ENCODE data around the gene CD69.
A peak's percentile ranks its signal among the peaks of the same experiment; 100 is the strongest.
"Not testable (repeated sequence)": the region's sequence is repeated elsewhere in the genome, so short reads cannot be mapped to it uniquely, and the experiment has no call there.

The CD69 gene

DNA sequence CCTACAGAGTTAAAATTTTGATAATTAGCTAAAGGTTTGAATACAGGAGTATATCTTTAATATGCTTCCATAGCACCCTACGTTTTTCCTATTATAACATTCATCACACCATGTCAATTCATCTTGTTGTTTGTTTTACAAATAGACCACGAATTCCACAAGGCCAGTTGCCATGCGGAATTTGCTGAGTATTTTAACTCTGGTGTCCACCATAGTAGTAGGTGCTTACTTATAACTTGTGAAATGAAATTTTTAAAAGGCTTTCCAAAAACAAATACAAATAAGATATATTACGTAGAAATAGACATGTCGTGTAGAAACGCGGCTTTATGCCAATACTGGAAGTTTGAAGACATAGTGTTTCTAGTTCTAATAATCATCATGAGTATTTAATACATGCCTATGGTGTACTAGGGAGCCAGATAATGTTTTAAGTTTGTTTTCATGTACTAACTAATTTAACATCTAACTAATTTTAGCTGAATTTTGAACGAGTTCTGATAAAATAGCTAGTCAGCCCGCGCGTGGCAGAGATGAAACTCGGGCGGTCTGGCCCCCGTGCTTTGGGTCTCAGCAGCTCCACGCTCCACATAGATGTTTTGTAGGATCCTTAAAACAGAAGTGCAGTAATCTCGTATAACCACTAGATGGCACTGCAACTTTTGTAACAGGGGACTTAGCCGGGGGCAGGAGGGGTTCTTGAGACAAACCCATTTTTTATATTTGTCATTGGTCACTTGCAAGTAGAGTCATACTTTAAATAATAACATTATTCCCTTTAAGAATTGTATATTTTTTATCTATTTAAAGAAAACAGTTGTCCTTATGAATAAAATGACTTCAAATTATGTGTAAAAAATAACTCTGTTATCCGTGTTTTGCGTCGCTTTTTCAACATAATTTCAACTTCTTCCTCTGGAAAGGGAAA, 10.2 kb downstream of the CD69 start:
- DNase-seq (ENCODE audit: low read depth in 2 of 2), result no peak

GRCh38 chr12:9749640-9750039, 11.1 kb downstream of the CD69 start:
- no peak for DNase-seq (ENCODE audit: low read depth in 2 of 2)

GRCh38 chr12:9745199-9745598, 15.5 kb downstream of the CD69 start:
- no peak for DNase-seq (ENCODE audit: low read depth in 2 of 2)

DNA sequence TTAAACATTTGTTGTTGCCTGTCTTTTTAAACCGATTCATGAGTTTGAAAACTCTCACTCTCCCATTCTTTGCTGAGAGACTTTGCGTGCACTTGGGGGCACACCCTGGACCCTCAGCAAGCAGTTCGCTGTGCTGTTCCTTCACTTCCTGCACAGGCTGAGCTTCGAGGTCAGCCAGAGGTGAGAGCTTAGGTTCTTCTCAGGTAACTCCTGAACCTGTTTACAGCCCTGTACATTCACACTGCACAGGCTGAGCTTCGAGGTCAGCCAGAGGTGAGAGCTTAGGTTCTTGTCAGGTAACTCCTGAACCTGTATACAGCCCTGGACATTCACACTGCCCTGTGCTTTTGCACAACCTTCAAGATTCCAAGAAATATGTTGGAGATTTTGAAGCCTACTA, 18.0 kb downstream of the CD69 start:
- no peak for DNase-seq (ENCODE audit: low read depth in 2 of 2)

GRCh38 chr12:9741726-9742125, 19.0 kb downstream of the CD69 start:
- DNase-seq (ENCODE audit: low read depth in 2 of 2), result peak in 1 of 2 experiments; percentile 51

- DNase-seq (ENCODE audit: low read depth in 2 of 2), result no peak
Observed at GRCh38 chr12:9740106-9740750, 20.5 kb downstream of the CD69 start.

DNA sequence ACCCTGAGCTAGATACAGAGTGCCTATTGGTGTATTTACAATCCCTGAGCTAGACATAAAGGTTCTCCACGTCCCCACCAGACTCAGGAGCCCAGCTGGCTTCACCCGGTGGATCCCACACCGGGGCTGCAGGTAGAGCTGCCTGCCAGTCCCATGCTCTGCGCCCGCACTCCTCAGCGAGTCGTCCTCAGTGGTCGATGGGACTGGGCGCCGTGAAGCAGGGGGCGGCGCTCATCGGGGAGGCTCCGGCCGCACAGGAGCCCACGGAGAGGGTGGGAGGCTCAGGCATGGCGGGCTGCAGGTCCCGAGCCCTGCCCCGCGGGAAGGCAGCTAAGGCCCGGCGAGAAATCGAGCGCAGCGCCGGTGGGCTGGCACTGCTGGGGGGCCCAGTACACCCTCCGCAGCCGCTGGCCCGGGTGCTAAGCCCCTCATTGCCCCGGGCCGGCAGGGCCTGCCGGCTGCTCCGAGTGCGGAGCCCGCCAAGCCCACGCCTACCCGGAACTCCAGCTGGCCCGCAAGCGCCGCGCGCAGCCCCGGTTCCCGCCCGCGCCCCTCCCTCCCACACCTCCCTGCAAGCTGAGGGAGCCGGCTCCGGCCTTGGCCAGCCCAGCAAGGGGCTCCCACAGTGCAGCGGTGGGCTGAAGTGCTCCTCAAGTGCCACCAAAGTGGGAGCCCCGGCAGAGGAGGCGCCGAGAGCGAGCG, 21.1 kb downstream of the CD69 start:
- not testable (repeated sequence) for DNase-seq (ENCODE audit: low read depth in 2 of 2)

DNA sequence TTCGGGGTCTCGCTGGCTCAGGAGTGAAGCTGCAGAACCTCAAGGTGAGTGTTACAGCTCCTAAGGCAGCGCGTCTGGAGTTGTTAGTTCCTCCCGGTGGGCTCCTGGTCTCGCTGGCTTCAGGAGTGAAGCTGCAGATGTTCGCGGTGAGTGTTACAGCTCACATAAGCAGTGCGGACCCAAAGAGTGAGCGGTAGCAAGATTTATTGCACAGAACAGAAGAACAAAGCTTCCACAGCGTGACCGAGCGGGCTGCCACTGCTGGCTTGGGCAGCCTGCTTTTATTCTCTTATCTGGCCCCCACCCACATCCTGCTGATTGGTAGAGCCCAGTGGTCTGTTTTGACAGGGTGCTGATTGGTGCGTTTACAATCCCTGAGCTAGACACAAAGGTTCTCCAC, 21.8 kb downstream of the CD69 start:
- DNase-seq (ENCODE audit: low read depth in 2 of 2), result not testable (repeated sequence)

GRCh38 chr12:9736936-9737705, 23.6 kb downstream of the CD69 start:
- no peak for DNase-seq (ENCODE audit: low read depth in 2 of 2)

GRCh38 chr12:9735601-9736000, 25.1 kb downstream of the CD69 start:
- DNase-seq (ENCODE audit: low read depth in 2 of 2), result no peak

DNA sequence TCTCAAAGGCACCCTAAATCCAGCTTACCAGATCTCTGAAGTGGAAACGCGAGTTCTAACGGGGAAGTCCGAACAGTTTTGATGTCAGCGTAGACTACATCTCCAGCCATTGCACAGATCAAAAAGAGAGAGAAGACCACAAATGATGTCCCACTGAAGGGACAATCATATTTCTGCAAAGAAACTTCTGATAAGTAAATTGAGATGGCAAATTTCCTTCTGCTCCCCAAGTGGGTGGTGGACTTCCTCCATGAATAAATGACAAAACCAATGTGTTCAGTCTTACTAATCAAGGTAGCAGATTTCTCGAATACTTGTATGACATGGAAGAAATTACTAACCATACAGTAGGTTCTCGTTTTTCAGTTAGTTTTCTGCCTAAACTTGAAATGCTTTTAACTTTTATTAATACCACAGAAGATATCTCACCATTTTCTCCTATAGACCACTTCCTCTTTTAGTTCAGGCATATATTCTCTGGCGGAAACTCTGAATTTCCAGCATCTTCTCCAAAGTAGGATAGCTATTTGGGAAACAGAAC, 27.7 kb downstream of the CD69 start, which contains the start of gene CLECL1:
Gene CLECL1, minus strand, starts transcription at position 177 of the 541 bp plus-strand sequence.
- no peak for DNase-seq (ENCODE audit: low read depth in 2 of 2)

- DNase-seq (ENCODE audit: low read depth in 2 of 2), result no peak
Observed at GRCh38 chr12:9731797-9732196, 28.9 kb downstream of the CD69 start.

GRCh38 chr12:9731393-9731792, 29.3 kb downstream of the CD69 start:
- no peak for DNase-seq (ENCODE audit: low read depth in 2 of 2)

GRCh38 chr12:9730591-9730990, 30.1 kb downstream of the CD69 start:
- no peak for DNase-seq (ENCODE audit: low read depth in 2 of 2)

DNA sequence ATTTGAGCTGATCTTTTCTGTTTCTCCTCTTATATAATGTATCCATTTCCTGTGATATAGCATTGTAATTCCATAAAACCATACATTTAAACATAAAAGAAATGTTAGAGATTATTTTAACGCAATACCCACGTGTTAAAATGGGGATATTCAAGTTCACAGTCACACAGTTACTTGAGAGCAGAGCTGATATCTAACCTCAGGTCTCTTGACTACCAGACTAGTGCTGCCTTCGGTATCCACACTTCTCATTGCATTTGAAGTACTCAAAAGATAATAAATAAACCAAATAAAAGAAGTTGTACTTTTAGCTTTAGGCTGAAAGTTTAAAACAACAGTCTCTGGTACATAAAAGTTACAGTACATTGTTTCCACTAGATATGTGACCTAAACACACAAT, 30.7 kb downstream of the CD69 start:
- DNase-seq (ENCODE audit: low read depth in 2 of 2), result no peak

- DNase-seq (ENCODE audit: low read depth in 2 of 2), result no peak
Observed at GRCh38 chr12:9729082-9729481, 31.6 kb downstream of the CD69 start.

DNA sequence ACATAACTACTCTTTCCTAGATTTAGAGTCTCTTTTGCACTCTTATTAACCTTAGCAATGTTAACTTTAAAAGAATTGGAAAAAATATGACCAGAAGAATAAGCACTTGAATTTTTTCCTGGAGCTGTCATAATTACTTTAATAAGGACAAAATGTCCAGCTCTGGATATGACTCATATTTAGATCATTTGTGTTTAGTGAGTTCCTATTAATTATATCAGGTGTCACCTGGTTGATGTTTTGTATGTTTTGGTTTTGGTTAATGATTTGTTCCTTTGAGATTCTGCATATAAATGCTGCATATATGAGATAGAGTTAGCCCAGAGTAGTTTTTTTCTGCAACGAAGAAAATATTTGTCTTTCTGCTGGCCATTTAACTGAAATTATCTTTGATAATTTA, 32.9 kb downstream of the CD69 start:
- DNase-seq (ENCODE audit: low read depth in 2 of 2), result no peak

GRCh38 chr12:9725213-9725870, 35.4 kb downstream of the CD69 start:
- no peak for DNase-seq (ENCODE audit: low read depth in 2 of 2)

GRCh38 chr12:9724023-9724422, 36.7 kb downstream of the CD69 start:
- DNase-seq (ENCODE audit: low read depth in 2 of 2), result no peak

- DNase-seq (ENCODE audit: low read depth in 2 of 2), result no peak
Observed at GRCh38 chr12:9721394-9722092, 39.2 kb downstream of the CD69 start.

Measured in stimulated activated CD4-positive, alpha-beta T cell treated with anti-CD3 and anti-CD28 coated beads, Interleukin-12 subunit alpha, Interleukin-12 subunit beta, amount 100 ng/mL, for 24 hours (primary cell).